GM19043 (cell line): ENCODE data around the gene DST.

Experiments used
- ATAC-seq: cut with Tn5 transposase; IDR thresholded peaks from one replicate; pipeline ENCODE4 v1.9.1; 2021; ENCODE audit warnings: low read depth; ENCODE audit not compliant: unreplicated experiment

DST gene

DNA sequence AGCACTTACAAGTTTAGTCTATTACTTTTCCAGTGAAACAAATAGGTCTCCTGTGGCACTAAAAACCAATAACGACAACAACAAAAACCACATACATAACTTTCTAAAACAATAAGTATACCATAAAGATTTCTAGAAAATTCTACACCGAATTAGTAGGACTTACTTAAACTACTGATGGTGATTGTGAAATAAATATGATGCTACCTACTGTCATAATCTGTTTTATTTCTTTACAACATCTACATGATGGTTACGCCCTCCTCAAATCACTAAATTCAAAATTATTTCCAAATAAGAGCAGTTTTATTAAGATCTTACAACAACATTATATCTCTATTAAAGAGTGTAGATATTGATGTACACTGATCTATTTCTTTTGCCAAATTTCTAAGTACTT lies 147.0 kb downstream of the DST start:
- no peak for ATAC-seq

GRCh38 chr6:56491606-56492328 lies 150.9 kb downstream of the DST start:
- ATAC-seq, result no peak

GRCh38 chr6:56490993-56491392 lies 151.7 kb downstream of the DST start:
- no peak for ATAC-seq

DNA sequence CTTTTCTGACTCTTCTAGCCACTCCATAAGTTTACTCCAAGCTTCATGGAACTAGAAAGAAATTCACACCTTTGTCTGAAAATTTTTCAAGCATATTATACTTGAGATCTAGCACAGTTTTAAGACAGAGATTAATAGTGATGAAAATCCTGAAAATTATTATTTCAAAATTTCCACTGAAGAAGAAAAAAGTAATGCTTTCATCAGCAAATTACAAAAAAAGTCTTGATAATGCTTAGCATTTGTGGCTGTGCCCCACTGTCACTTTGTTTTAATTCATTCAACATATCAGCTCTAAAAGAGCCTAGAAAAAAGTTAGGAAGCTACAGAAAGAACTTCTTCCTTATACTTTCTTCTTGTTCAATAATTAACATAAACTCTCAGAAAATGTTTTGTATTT lies 153.1 kb downstream of the DST start:
- no peak for ATAC-seq

- no peak for ATAC-seq
Observed at GRCh38 chr6:56488281-56488680, 154.4 kb downstream of the DST start.

DNA sequence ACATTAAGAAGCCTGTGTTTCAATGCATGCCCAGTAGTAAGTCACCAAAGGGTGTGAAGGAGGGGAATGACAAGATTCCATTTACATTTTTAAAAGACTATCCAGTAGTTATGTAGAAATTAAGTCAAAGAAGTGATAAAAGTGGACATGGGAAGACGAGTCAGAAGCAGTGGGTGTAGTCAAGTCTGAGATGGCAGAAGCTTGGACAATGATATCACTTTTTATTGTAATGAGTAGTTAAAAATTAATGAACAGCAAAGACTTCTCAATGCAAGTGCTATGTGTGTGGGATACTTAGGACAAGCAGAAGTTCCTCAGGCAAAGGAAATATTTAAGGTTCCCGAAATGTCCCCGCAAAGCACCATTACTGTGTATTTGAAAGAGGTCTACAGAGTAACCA lies 156.0 kb downstream of the DST start:
- ATAC-seq, result no peak

DNA sequence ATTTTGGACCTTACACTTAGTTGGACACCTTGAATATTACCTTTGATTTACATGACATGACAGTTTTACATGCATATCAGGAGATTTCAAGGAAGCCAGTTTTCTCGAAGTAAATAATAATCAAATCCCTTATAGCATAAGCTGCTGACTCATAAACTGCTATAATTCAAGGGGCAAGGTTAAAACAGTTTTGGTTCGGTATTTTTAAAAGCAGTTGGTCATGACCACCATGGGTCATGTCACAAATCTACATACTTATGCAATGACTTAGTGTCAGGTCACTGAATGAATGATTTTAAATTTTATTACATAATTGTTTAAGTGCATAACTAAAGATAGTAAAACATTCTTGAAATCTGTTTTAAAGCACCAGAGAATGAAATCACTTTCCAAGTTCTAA lies 158.0 kb downstream of the DST start:
- no peak for ATAC-seq

GRCh38 chr6:56483929-56484328 lies 158.8 kb downstream of the DST start:
- ATAC-seq, result no peak

DNA sequence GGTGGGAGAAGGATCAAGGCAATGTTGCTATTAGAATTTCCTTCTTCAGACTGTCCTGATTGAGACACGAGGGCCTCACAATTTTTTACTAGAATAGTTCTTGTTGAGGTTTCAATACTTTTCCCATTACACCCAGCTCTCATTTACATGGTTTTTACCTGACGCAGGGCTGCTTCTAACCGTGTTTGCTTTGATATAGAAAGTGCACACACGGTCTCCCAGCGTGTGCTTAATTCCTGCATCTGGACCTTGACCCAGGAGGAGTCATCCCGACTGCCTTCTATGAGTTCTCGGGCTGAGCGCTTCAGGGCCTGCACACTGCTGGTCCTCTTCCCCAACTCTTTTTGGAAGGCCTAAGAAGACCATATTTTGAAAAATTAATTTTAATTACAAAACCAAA lies 160.2 kb downstream of the DST start:
- ATAC-seq, result no peak

- ATAC-seq, result no peak
Observed at GRCh38 chr6:56481957-56482356, 160.7 kb downstream of the DST start.

- no peak for ATAC-seq
Observed at GRCh38 chr6:56480654-56481337, 161.9 kb downstream of the DST start.

DNA sequence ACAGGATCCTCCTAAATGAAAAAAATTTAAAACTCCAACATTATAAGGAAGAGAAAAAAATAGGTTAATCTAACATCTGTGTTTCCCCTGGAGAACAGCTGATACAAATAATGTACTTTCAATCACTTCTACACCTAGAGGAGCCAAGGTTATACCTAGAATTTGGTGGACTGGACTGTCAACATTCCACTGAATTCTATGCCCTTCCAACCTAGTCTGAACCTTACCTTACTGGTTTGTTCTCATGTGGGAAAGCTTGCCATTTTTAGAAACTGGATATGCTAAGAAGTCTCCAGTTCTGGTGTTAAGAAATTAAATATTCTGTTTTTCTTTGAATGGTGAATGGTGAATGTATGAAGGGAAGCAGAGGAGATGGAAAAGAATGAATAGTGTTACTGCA lies 162.4 kb downstream of the DST start:
- ATAC-seq, result no peak

DNA sequence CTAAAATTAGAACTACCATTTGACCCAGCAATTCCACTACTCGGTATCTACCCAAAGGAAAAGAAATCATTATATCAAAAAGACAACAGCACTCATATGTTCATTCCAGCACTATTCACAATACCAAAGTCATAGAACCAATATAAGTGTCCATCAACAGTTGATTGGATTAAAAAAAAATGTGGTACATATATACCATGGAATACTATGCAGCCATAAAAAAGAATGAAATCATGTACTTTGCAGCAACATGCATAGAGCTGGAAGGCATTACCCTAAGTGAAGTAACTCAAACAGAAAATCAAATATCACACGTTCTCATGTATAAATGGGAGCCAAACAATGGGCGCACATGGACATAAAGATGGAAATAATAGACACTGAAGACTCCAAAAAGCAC lies 163.3 kb downstream of the DST start:
- no peak for ATAC-seq

DNA sequence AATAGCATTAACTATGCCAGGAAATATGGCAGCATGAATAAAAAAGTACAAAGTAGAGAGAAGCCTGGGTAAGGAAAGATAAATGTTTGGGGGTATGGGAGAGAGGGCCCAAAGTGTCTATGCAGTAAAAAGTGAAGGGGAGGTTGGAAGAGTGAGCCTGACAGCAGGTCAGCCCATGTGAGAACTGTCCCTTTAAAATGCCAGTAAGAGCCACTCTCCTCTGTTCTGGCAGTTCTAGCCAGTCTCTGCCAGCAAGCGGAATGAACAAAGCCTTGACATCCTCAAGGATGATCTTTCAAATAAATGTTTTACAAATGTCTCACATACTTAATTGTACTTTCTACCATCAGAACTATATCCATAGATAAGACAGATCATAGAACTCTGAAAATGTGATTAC lies 164.5 kb downstream of the DST start:
- no peak for ATAC-seq

DNA sequence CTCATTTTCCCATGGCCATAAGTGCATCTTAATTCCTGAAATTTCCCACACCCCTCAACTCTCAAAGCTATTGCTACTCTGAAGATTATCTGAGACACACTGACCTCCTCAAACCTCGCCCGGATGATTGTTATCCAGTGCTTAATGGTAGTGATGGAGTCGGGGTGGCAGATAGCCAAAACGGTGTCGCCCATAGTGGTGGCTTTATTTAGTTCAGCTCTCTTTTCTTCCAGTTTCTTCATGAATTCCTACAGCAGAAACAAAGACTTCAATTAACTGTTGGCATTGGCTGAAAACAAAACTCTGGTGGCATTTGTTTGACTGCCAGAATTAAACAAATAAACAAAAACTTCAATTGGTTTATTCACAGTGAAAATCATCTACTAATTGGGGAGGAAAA lies 165.4 kb downstream of the DST start:
- ATAC-seq, result no peak

GRCh38 chr6:56475736-56476457 lies 166.8 kb downstream of the DST start:
- no peak for ATAC-seq

GRCh38 chr6:56474532-56474931 lies 168.2 kb downstream of the DST start:
- ATAC-seq, result no peak

GRCh38 chr6:56463443-56463842 lies 179.2 kb downstream of the DST start:
- no peak for ATAC-seq

GRCh38 chr6:56459030-56459805 lies 183.5 kb downstream of the DST start:
- ATAC-seq, result no peak

DNA sequence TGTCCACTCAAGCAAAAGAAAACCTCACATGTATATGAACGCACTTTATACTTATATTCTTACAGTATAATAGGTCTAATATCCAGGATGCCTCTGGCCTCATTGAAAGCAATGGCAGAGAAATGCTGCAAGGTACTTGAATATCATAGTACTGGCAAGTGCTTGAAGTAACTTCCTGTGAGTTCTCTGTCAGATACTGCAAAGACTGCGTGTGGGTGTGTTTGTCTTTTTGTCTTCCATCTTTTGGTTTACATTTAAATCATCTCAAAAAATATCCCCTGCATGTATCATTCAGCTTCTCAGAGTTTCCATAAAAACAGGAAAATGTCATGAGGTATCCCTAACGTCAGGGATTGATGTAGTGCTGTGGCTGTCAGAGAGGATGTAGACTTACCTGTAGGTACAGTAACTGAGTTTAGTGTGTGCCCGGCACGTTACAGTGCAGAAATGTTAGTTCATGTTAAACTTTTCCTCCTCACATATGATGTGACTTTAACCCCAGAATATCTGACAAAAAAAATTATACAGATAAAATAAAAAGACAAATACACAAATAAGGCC lies 184.3 kb downstream of the DST start:
- no peak for ATAC-seq

DNA sequence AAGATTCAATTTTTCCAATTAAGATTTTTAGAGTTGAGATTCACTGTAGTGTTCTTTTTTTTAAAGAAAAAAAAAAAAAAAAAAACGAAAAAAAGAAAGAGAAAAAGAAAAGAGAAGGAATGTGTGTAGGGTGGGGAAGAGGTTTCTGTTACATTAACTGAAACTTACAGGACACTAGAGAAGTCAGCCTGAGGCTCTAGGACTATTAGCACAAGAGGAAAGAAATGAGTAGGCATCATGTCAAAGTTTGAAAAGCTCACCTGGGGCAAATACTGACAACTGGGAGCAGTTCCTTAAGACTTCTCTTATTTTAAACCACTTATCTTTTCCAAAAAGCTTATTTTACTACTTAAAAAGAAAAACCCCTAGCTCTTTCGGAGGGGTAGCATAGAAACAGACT lies 185.9 kb downstream of the DST start:
- ATAC-seq, result no peak
